ENCODE results near the gene CDH23.

The CDH23 gene

DNA sequence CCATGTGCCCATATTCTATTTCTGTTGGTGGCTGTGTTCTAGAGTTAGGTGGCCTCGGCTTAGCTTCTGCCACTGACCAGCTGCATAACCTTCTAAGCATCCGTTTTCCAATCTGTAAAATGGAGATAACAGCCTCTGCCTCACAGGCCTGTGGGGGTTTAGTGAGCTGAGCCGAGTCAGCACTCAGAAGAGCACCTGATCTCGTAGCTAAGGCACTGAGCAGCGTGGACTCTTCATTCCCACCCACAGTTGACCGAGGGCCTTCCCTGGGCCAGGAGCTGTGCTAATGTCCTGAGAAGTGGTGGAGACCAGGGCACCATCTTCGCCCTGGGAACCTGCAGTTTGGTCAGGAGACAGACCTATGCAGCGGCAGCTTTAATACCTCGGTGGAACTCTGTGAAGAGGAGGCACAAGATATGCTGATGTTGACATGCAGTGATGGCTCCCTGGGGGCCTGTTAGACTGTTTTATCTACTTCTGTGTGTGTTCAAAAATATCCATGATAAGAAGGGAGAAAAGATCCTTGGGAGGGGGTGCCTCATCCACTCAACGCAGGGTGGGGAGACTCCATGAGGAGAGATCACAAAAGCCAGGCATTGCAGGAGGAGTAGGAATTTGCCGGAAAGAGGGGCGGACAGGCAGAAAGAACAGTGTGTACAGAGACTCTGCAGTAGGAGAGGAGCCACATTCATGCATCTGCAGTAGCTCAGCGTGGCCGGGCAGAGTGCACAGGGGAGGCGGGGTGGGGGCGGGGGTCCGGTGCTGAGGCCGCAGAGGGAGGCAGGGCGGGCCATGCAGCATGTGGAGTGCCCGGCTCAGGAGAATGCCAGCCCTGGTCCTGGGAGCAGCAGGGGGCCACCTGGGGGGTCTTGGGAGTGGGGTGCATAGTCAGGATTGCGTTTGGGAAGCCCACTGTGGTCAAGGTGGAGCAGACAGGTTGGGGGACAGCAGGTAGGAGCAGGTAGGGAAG lies 186.1 kb downstream of the CDH23 start:
- ChIA-PET CTCF (interaction anchor here (1.0 to 2.4 kb wide), 4 partner anchors 10 to 267 kb away, joined by 3 to 5 read pairs (median 4); no protein-coding TSS in a partner anchor), POLR2A (no interaction called here)

GRCh38 chr10:71584461-71584860 lies 187.7 kb downstream of the CDH23 start:
- DNase-seq (ENCODE audit: low read depth, low spot score): no peak
- H3K4me3 ChIP-seq (ENCODE audit: low read depth, low read length): no peak overlapping the region
- ChIA-PET CTCF (interaction anchor here (1.2 kb wide), 1 partner anchor 24 kb away, joined by 3 read pairs; no protein-coding TSS in a partner anchor), POLR2A (no interaction called here)
- TF ChIP-seq CTCF (IDR thresholded peaks at IDR 0.05; ENCODE audit: insufficient read depth, low read length, missing control alignments): no peak

More for the DNA sequence above, 186.1 kb downstream of the CDH23 start:
- TF ChIP-seq CTCF (IDR thresholded peaks at IDR 0.05; ENCODE audit: insufficient read depth, low read length, missing control alignments): no peak
- H3K4me3 ChIP-seq (ENCODE audit: low read depth, low read length): no peak overlapping the region
- DNase-seq (ENCODE audit: low read depth, low spot score): no peak

GRCh38 chr10:71584902-71585563 lies 188.3 kb downstream of the CDH23 start:
- no peak overlapping the region for H3K4me3 ChIP-seq (ENCODE audit: low read depth, low read length)
- POLR2A ChIA-PET: no interaction called here
- CTCF ChIA-PET: interaction anchor here (6.8 kb wide), 1 partner anchor 15 kb away, joined by 37 read pairs; no protein-coding TSS in a partner anchor
- no peak for TF ChIP-seq CTCF (IDR thresholded peaks at IDR 0.05; ENCODE audit: insufficient read depth, low read length, missing control alignments)
- no peak for DNase-seq (ENCODE audit: low read depth, low spot score)

DNA sequence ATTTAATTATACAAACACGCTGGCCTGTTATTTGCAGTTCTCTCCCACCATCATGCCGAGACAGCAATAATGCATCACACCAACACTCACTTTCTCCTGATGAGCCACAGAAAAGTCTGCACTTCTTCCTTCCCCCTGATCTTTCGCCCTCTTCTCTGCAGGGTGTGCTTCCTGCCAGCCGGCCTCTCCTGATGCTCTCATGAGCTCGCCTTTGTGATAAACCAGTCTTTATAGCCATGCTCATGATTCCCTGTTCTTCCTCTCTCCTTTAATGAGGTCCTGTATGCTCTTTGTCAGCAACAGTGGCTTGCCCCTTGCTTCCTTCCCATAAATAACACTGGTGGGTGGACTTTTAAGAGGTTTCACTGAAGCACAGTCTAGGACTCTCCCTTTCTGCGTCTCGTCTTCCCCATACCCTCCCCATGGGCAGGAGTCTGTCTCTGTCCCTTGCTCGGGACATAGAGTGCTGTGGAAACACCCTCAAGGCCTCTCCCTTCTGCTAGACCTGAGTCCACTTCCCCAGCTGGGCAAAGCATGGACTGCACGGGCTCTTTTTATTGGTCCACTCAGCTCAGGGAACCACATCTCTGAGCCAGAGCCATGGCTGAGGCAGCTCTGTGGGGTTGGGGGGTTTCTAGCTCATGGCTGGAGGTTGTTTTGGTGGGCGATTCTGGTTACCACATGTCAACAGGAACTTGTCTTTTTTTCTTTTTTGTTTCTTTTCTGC lies 189.0 kb downstream of the CDH23 start:
- CTCF ChIA-PET: interaction anchor here (6.8 kb wide), 1 partner anchor 16 kb away, joined by 37 read pairs; no protein-coding TSS in a partner anchor
- TF ChIP-seq CTCF (IDR thresholded peaks at IDR 0.05; ENCODE audit: insufficient read depth, low read length, missing control alignments): no peak
- POLR2A ChIA-PET: no interaction called here
- H3K4me3 ChIP-seq (ENCODE audit: low read depth, low read length): no peak overlapping the region
- DNase-seq (ENCODE audit: low read depth, low spot score): no peak

DNA sequence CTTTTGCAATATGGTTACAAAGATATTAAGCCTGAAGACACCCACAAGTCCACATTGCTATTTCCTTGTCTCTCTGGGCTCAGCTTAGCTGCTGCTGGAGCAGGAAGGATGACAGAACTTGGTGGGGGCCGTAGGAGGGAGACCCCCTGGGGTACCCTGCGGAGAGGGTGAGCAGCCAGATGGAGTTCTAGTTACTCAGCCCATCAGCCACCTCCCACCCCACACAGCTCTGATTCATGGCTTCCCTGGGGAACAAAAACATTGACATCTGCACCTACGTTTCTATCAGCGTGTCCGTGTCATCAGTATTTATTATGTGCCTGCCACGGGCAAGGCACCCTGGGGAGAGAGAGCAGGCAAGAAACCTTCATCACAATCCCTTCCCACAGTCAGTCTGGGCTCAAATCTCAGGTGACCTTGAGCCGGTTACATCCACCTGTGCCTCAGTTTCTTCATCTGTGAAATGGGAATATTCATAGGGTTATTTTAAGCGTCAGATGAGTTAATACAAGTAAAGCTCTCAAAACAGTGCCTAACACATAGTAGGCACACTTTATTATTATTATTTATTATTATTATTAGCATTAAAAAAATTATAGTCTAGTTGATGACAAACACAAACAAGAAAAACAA lies 191.3 kb downstream of the CDH23 start:
- DNase-seq (ENCODE audit: low read depth, low spot score): no peak
- no peak for TF ChIP-seq CTCF (IDR thresholded peaks at IDR 0.05; ENCODE audit: insufficient read depth, low read length, missing control alignments)
- ChIA-PET POLR2A (no interaction called here), CTCF (interaction anchor here (2.3 to 6.8 kb wide), 2 partner anchors 18 to 21 kb away, joined by 7 to 37 read pairs; no protein-coding TSS in a partner anchor)
- no peak overlapping the region for H3K4me3 ChIP-seq (ENCODE audit: low read depth, low read length)
